ENCODE results near the gene FLT3. TPM values are rescaled to one million over a fixed set of nuclear protein-coding genes. Genes with fewer than 3 reads are reported as not detected.

FLT3 gene
- total and polyA plus RNA-seq, 9 of the 15 experiments (the other 6 are each of a cell fraction or from before 2014, with no cell fraction given), result not detected

- H3K9ac ChIP-seq (ENCODE audit: insufficient read depth in 1 of 2, low read depth in 2 of 2, low read length in 2 of 2), result no peak overlapping the region
- DNase-seq (ENCODE audit: extremely low read depth in 1 of 4, low spot score in 3 of 4) (no peak), ATAC-seq (no peak), FAIRE-seq (no peak)
- no peak overlapping the region for H3K27ac ChIP-seq (ENCODE audit: extremely low read depth, low read depth, low read length)
- in situ Hi-C loops (cut with MboI), result loop anchor here (25.0 kb wide), 1 partner anchor 454 kb away; no protein-coding TSS in a partner anchor
- H3K9me1 ChIP-seq (ENCODE audit: control insufficient read depth, insufficient read depth, low read length), result no peaks in the 10 kb centered on the region
- no peaks in the 10 kb centered on the region for H3K79me2 ChIP-seq (ENCODE audit: control insufficient read depth, insufficient read depth, low read length)
- H2AFZ ChIP-seq (ENCODE audit: low read depth, low read length), result no peak overlapping the region
- H3K4me3 ChIP-seq, result no peak overlapping the region
- H3K4me2 ChIP-seq (ENCODE audit: insufficient read depth, low read length), result no peak overlapping the region
- ChIA-PET CTCF (ENCODE audit: low intra/inter-chr PET ratio) (no interaction called here), POLR2A (no interaction called here)
- 2% methylated on average over 8 of the region's 38 CpGs for WGBS (ENCODE audit: insufficient coverage, low coverage, missing lambda C conversion rate)
- no peaks in the 10 kb centered on the region for H3K36me3 ChIP-seq (ENCODE audit: control insufficient read depth, insufficient read depth, low read length)
- intact Hi-C loops (cut with micrococcal nuclease), result no loop called here
- H3K9me3 ChIP-seq (replicated peaks; ENCODE audit: control insufficient read depth, insufficient read depth, low read depth, low read length), result no peaks in the 10 kb centered on the region
- H4K20me1 ChIP-seq (replicated peaks; ENCODE audit: control insufficient read depth, insufficient read depth, low read length), result no peaks in the 10 kb centered on the region; the same call in 1 of the 2 replicates
- H3K4me1 ChIP-seq (replicated peaks in 1 of 2; ENCODE audit: control insufficient read depth in 2 of 2, insufficient read depth in 2 of 2, low read length in 2 of 2), result no peaks in the 10 kb centered on the region; a peak in 1 of 5 replicates
- peaks cover 12 to 80% of the 10 kb centered on the region in 2 experiments; a peak in 4 of 5 replicates for H3K27me3 ChIP-seq (ENCODE audit: control insufficient read depth in 2 of 2, insufficient read depth in 2 of 2, low read length in 2 of 2)
- no TSS peak for BruUV-seq (replicated peaks)
- TF ChIP-seq, protein P1, sequence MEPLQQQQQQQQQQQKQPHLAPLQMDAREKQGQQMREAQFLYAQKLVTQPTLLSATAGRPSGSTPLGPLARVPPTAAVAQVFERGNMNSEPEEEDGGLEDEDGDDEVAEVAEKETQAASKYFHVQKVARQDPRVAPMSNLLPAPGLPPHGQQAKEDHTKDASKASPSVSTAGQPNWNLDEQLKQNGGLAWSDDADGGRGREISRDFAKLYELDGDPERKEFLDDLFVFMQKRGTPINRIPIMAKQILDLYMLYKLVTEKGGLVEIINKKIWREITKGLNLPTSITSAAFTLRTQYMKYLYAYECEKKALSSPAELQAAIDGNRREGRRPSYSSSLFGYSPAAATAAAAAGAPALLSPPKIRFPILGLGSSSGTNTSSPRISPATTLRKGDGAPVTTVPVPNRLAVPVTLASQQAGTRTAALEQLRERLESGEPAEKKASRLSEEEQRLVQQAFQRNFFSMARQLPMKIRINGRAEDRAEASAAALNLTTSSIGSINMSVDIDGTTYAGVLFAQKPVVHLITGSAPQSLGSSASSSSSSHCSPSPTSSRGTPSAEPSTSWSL (CRISPR knock-in tag; IDR thresholded peaks at IDR 0.05; ENCODE audit: borderline replicate concordance), result no peak
- TF ChIP-seq NFYB (IDR thresholded peaks at IDR 0.05; ENCODE audit: extremely low read depth, insufficient read length), result no peak
- TF ChIP-seq MED1 (CRISPR knock-in tag; IDR thresholded peaks at IDR 0.05; ENCODE audit: borderline replicate concordance), result no peak
- TF ChIP-seq SRSF7 (optimal IDR thresholded peaks at IDR 0.05; ENCODE audit: low read depth, low read length), result no peak
- no peak for TF ChIP-seq GATAD2B (IDR thresholded peaks at IDR 0.05; ENCODE audit: borderline replicate concordance)
- no peak for TF ChIP-seq MEIS2 (IDR thresholded peaks at IDR 0.05; ENCODE audit: partially characterized antibody)
- no peak for TF ChIP-seq DMBX1 (CRISPR knock-in tag; IDR thresholded peaks at IDR 0.05; ENCODE audit: borderline replicate concordance)
- no peak for TF ChIP-seq ZBTB49 (CRISPR knock-in tag; IDR thresholded peaks at IDR 0.05; ENCODE audit: borderline replicate concordance)
- no peak for TF ChIP-seq ZBTB1 (CRISPR knock-in tag; IDR thresholded peaks at IDR 0.05; ENCODE audit: borderline replicate concordance, low read depth)
- no peak for TF ChIP-seq SREBF2 (CRISPR knock-in tag; IDR thresholded peaks at IDR 0.05)
- no peak for TF ChIP-seq NCOR1 (IDR thresholded peaks at IDR 0.05)
- no peak for TF ChIP-seq RAD21 (CRISPR knock-in tag; conservative IDR thresholded peaks at IDR 0.05 in 1 of 2, IDR thresholded peaks at IDR 0.05 in 1 of 2)
- TF ChIP-seq GTF2F1 (IDR thresholded peaks at IDR 0.05; ENCODE audit: low read depth, low read length), result no peak
- no peak for TF ChIP-seq E2F4 (CRISPR knock-in tag; IDR thresholded peaks at IDR 0.05; ENCODE audit: low read depth)
- TF ChIP-seq TFAP4 (CRISPR knock-in tag; IDR thresholded peaks at IDR 0.05; ENCODE audit: borderline replicate concordance), result no peak
Measured at GRCh38 chr13:27966641-27967202, 133.7 kb downstream of the FLT3 start.

Measured in K562 (cell line).